NCI-H146 treated with DMSO at 0.1 percent for 48 hours (cell line): ENCODE data around the gene BTD.

Source experiments
- DNase-seq: peaks from one replicate; lab custom pipeline; 2025; ENCODE audit not compliant: unreplicated experiment; lab: John Stamatoyannopoulos, UW

Gene BTD

GRCh38 chr3:15635121-15635661, 33.6 kb downstream of the BTD start:
- DNase-seq, result no peak

GRCh38 chr3:15636028-15636709, 34.6 kb downstream of the BTD start:
- no peak for DNase-seq

GRCh38 chr3:15637131-15637951, 35.8 kb downstream of the BTD start:
- no peak for DNase-seq

GRCh38 chr3:15638193-15638890, 36.8 kb downstream of the BTD start:
- no peak for DNase-seq

DNA sequence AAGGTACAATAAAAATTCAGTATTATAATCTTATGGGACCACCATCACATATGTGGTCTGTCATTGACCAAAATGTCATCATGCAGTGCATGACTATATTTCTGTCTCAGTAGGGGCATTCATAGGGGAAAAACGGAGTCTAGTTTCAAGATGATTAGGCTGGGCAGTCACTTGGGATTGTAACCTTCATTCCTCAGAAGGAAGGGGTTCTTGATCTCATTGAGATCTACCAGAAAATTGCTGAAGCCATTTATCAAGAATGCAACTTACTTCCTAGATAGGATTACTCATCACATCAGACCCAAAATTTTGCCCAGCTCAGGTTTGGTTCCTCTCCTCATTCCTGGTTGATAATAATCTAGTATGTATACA, 37.3 kb downstream of the BTD start:
- DNase-seq, result no peak

DNA sequence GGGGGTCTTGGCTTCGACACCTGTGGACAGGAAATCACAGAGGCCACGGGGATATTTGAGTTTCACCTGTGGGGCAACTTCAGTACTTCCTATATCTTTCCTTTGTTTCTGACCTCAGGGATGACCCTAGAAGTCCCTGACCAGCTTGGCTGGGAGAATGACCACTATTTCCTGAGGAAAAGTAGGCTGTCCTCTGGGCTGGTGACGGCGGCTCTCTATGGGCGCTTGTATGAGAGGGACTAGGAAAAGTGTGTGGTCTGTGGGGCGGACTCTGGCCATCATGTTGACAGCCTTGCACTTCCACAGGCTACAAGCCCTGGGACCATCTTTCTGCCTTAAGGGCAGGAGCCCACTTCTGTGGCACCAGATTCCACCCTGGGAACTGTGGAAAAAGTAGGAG, 43.7 kb downstream of the BTD start:
- no peak for DNase-seq

GRCh38 chr3:15645740-15646501, 44.4 kb downstream of the BTD start:
- DNase-seq, result no peak

DNA sequence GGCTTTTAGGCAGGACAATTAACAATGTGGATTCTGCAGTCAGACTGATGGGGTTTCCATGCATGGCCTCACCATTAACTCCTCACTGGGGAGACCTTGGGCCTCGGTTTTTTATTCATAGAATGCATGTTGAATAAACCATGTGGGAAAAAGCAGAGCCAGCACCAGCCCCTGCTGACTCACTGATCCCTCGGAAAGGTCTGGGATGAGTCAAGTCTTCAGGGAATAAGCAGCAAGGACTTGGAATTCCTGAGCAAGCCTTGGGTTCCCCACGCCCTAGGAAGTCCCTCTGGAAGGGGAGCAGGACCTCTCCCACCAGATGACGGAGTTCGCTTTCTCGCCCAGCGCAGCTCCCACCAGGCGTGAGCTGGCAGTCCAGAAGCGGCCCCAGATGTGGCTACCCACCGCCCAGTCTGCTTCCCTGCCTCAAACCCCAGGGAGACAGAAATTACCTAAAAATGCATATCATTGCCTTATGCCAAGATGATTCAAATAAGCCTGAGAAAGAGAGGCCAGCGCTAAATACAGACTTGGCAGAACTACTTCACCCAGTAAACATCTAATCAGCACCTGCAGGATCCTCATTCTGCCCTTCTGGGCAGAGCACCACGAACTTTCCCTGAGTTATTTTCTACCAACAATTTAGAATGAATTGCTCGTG, 45.4 kb downstream of the BTD start:
- DNase-seq, result no peak

DNA sequence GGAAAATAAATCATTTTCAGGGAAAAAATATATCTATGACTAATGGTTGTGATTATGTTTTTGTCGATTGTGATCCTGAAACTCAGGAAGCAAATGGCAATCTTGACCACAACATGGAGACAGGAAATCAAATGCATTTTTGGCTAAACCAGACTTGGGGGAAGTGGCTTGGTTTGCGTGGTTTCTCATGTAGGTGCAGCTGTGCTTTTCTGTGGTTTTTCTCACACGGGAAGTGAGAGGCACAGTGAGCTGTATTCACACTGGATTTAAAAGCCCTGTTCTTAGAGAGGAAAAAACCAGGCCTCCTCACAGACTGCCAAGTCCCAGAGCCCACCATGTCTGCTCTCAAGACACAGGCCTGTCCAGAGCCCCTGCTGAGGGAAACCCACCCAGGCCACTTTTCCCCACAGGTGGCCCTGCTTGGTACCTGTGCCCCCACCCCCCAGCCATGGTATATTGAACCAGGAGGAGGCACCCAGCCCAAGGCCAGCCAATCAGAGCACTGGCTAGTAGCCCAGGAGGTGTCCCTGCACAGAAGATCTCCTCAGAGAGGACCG, 46.1 kb downstream of the BTD start:
- no peak for DNase-seq

DNA sequence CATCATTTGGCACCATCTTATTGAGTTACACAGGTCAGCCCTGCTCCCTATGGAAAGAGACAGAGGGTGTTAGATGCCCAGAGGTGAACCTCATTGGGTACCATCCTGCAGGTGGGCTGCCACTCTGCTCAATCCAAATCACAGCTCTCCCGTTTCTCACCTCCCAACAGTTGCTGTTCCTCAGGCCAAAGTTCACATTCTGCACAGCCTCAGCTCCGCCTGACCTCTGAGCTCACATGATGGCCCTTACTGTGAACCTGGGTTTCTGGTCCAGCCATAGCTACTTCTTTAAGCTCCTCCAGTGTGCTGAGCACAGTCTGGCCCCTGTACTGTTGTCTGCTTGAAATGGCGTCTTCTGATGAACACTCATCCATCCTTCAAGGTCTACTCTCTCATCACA, 47.8 kb downstream of the BTD start:
- no peak for DNase-seq

DNA sequence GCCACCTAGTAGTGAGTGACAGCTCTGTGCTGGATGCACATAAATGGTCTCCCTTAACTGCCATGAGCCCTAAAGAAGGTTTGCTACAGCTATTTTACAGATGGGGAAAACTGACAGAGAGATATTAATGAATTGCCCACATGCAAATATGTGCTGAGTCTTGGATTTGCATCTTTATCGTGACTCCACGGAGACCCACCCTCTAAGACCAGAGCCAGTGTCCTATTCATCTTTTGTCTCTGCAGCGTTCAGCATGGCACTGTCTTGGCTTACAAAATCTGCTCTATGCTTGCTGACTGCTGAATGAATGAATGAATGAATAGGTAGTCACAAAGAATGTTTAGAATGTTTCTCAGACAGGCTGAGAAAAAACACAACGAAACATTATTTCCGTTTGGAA, 48.3 kb downstream of the BTD start:
- DNase-seq, result no peak

GRCh38 chr3:15651396-15651795, 49.9 kb downstream of the BTD start:
- DNase-seq, result no peak

- no peak for DNase-seq
Measured at GRCh38 chr3:15653321-15653720, 51.8 kb downstream of the BTD start.

- DNase-seq, result no peak
Measured at GRCh38 chr3:15654127-15654526, 52.6 kb downstream of the BTD start.

GRCh38 chr3:15654891-15655290, 53.3 kb downstream of the BTD start:
- no peak for DNase-seq

- no peak for DNase-seq
Measured at GRCh38 chr3:15656342-15656741, 54.8 kb downstream of the BTD start.

- no peak for DNase-seq
Measured at GRCh38 chr3:15657016-15657415, 55.5 kb downstream of the BTD start.

DNA sequence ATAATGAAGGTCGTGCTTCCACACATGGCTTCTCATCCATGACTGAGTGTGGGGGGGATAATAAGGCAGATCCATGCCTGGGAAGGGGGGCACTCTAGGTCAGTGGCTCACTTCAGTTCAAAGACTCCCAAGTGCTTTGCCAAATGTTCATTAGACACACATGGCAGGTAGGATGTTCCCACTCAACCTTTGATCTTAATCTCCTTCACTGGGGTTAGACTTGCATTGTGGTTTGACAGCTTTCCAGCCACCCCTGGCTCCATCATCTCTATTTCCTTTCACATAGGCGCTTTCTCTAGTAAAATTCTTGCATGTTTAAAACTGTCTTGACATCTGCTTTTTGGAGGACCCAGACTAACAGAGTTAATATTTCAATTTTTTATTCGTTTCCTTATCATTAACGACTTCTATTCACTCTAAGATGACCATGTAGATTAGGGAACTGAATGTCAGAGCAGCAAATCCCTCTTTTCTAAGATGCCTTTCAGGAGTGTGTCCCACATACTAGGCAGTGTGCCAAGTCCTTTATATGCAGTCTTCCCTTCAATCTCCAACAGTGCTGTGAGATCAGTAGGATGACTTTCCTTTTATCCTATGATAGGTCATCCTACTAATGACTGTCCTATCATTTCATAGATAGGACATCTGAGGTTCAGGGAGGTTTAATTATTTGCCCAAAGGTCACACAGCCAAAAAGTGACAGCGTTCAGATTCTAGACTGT, 57.9 kb downstream of the BTD start:
- DNase-seq, result no peak

GRCh38 chr3:15660055-15660935, 58.8 kb downstream of the BTD start:
- no peak for DNase-seq
